ENCODE data around the gene CD69. TPM values are rescaled to one million over a fixed set of nuclear protein-coding genes. Genes with fewer than 3 reads are reported as not detected.
A peak's percentile ranks its signal among the peaks of the same experiment; 100 is the strongest.

CD69 gene
- total and polyA plus RNA-seq, 7 donors, result 2.3 to 31.4 (median 3.0) TPM

- DNase-seq, result no peak
- intact Hi-C loops (cut with DNase I), result no loop called here
- no peaks in the 10 kb centered on the region for H3K27me3 ChIP-seq
- TF ChIP-seq EP300 (IDR thresholded peaks at IDR 0.05) (no peak), POLR2A (IDR thresholded peaks at IDR 0.05) (no peak), CTCF (IDR thresholded peaks at IDR 0.05) (no peak), POLR2AphosphoS5 (IDR thresholded peaks at IDR 0.05) (no peak)
- no peaks in the 10 kb centered on the region for H3K36me3 ChIP-seq
- WGBS, 2 donors, result 89 to 96% methylated on average over 5 of the region's 5 CpGs
- no peaks in the 10 kb centered on the region for H3K9me3 ChIP-seq
- H3K4me3 ChIP-seq, result no peak overlapping the region
- H3K4me1 ChIP-seq, result no peaks in the 10 kb centered on the region
- H3K27ac ChIP-seq, result no peak overlapping the region
These were observed 1.7 kb upstream of the CD69 start for GRCh38 chr12:9762369-9762768.

GRCh38 chr12:9761419-9761781 is 699 bp upstream of the CD69 start:
- no peaks in the 10 kb centered on the region for H3K4me1 ChIP-seq
- intact Hi-C loops (cut with DNase I), result no loop called here
- no peaks in the 10 kb centered on the region for H3K27me3 ChIP-seq
- 33 to 76% methylated on average over 4 of the region's 4 CpGs for WGBS, 2 donors
- no peaks in the 10 kb centered on the region for H3K36me3 ChIP-seq
- no peak overlapping the region for H3K4me3 ChIP-seq
- H3K27ac ChIP-seq, result peak overlapping the region in 1 of 4 donors; percentile 16
- H3K9me3 ChIP-seq, result no peaks in the 10 kb centered on the region
- TF ChIP-seq CTCF (IDR thresholded peaks at IDR 0.05) (no peak), POLR2A (IDR thresholded peaks at IDR 0.05) (no peak), EP300 (IDR thresholded peaks at IDR 0.05) (no peak), POLR2AphosphoS5 (IDR thresholded peaks at IDR 0.05) (peak in 1 of 4 donors; percentile 24)
- no peak for DNase-seq

- no peaks in the 10 kb centered on the region for H3K36me3 ChIP-seq
- intact Hi-C loops (cut with DNase I), result no loop called here
- 53 to 85% methylated on average over 1 of the region's 1 CpG for WGBS, 2 donors
- no peak overlapping the region for H3K27ac ChIP-seq
- H3K4me1 ChIP-seq, result no peaks in the 10 kb centered on the region
- H3K27me3 ChIP-seq, result no peaks in the 10 kb centered on the region
- no peaks in the 10 kb centered on the region for H3K9me3 ChIP-seq
- DNase-seq, result no peak
- TF ChIP-seq EP300 (IDR thresholded peaks at IDR 0.05) (no peak), CTCF (IDR thresholded peaks at IDR 0.05) (no peak), POLR2A (IDR thresholded peaks at IDR 0.05) (no peak), POLR2AphosphoS5 (IDR thresholded peaks at IDR 0.05) (no peak)
- no peak overlapping the region for H3K4me3 ChIP-seq
These were observed 581 bp downstream of the CD69 start for GRCh38 chr12:9760120-9760519.

GRCh38 chr12:9759694-9760093 is 1.0 kb downstream of the CD69 start:
- no peak for DNase-seq
- WGBS, 2 donors, result 49 to 86% methylated on average over 1 of the region's 1 CpG
- H3K9me3 ChIP-seq, result no peaks in the 10 kb centered on the region
- H3K27ac ChIP-seq, result no peak overlapping the region
- no peaks in the 10 kb centered on the region for H3K27me3 ChIP-seq
- intact Hi-C loops (cut with DNase I), result no loop called here
- no peaks in the 10 kb centered on the region for H3K4me1 ChIP-seq
- H3K36me3 ChIP-seq, result no peaks in the 10 kb centered on the region
- no peak overlapping the region for H3K4me3 ChIP-seq
- TF ChIP-seq EP300 (IDR thresholded peaks at IDR 0.05), result no peak
- TF ChIP-seq POLR2A (IDR thresholded peaks at IDR 0.05), result no peak
- TF ChIP-seq CTCF (IDR thresholded peaks at IDR 0.05), result no peak
- TF ChIP-seq POLR2AphosphoS5 (IDR thresholded peaks at IDR 0.05), result no peak

- no peaks in the 10 kb centered on the region for H3K4me1 ChIP-seq
- intact Hi-C loops (cut with DNase I), result no loop called here
- WGBS, 2 donors, result 45 to 72% methylated on average over 3 of the region's 3 CpGs
- no peak overlapping the region for H3K27ac ChIP-seq
- no peaks in the 10 kb centered on the region for H3K36me3 ChIP-seq
- no peaks in the 10 kb centered on the region for H3K9me3 ChIP-seq
- H3K4me3 ChIP-seq, result no peak overlapping the region
- DNase-seq, result no peak
- no peaks in the 10 kb centered on the region for H3K27me3 ChIP-seq
- TF ChIP-seq CTCF (IDR thresholded peaks at IDR 0.05) (no peak), POLR2AphosphoS5 (IDR thresholded peaks at IDR 0.05) (no peak), POLR2A (IDR thresholded peaks at IDR 0.05) (no peak), EP300 (IDR thresholded peaks at IDR 0.05) (no peak)
These were observed 2.6 kb downstream of the CD69 start for GRCh38 chr12:9758119-9758518.

Data from sigmoid colon (tissue), 7 donors.